GM19467 (cell line): ENCODE data around the gene ADAMTSL1.

Source experiments
- ATAC-seq: cut with Tn5 transposase; IDR thresholded peaks from one replicate; pipeline ENCODE4 v1.9.1; 2021; ENCODE audit warnings: mild to moderate bottlenecking, moderate library complexity; ENCODE audit not compliant: unreplicated experiment

ADAMTSL1 gene

GRCh38 chr9:18466101-18466500, 7.9 kb upstream of the ADAMTSL1 start:
- no peak for ATAC-seq

- ATAC-seq: no peak
These were observed 6.3 kb upstream of the ADAMTSL1 start for GRCh38 chr9:18467696-18468095.

- no peak for ATAC-seq
These were observed 1.5 kb upstream of the ADAMTSL1 start for GRCh38 chr9:18472435-18472834.

- no peak for ATAC-seq
These were observed 1.1 kb upstream of the ADAMTSL1 start for GRCh38 chr9:18472841-18473251.

- no peak for ATAC-seq
These were observed 830 bp downstream of the ADAMTSL1 start for GRCh38 chr9:18474783-18475182.

- ATAC-seq: no peak
These were observed 3.2 kb downstream of the ADAMTSL1 start for GRCh38 chr9:18477121-18477660.

GRCh38 chr9:18477719-18478118, 3.8 kb downstream of the ADAMTSL1 start:
- ATAC-seq: no peak

- no peak for ATAC-seq
These were observed 4.8 kb downstream of the ADAMTSL1 start for GRCh38 chr9:18478501-18479361.

GRCh38 chr9:18479405-18479804, 5.5 kb downstream of the ADAMTSL1 start:
- no peak for ATAC-seq

- ATAC-seq: no peak
These were observed 6.7 kb downstream of the ADAMTSL1 start for GRCh38 chr9:18480662-18481093.

- ATAC-seq: no peak
These were observed 8.4 kb downstream of the ADAMTSL1 start for GRCh38 chr9:18482371-18482770.

GRCh38 chr9:18485714-18486113, 11.8 kb downstream of the ADAMTSL1 start:
- no peak for ATAC-seq

GRCh38 chr9:18487611-18488010, 13.7 kb downstream of the ADAMTSL1 start:
- ATAC-seq: no peak

GRCh38 chr9:18488886-18489285, 14.9 kb downstream of the ADAMTSL1 start:
- ATAC-seq: no peak

- ATAC-seq: no peak
These were observed 15.9 kb downstream of the ADAMTSL1 start for GRCh38 chr9:18489861-18490260.

GRCh38 chr9:18490641-18491370, 16.9 kb downstream of the ADAMTSL1 start:
- no peak for ATAC-seq

- ATAC-seq: no peak
These were observed 18.7 kb downstream of the ADAMTSL1 start for GRCh38 chr9:18492612-18493011.

- ATAC-seq: no peak
These were observed 19.6 kb downstream of the ADAMTSL1 start for GRCh38 chr9:18493451-18493993.

GRCh38 chr9:18495065-18495464, 21.1 kb downstream of the ADAMTSL1 start:
- ATAC-seq: no peak

GRCh38 chr9:18496256-18497000, 22.5 kb downstream of the ADAMTSL1 start:
- ATAC-seq: no peak

GRCh38 chr9:18499062-18499461, 25.1 kb downstream of the ADAMTSL1 start:
- ATAC-seq: no peak
